Neutrophil (primary cell): ENCODE data around the gene RPTOR.

ENCODE experiments used
- H3K27ac ChIP-seq: fragments of 200-600 bp; sonication (generic); 2 replicates; pipeline ENCODE4 v1.5.1; 2016; ENCODE audit warnings: mild to moderate bottlenecking, moderate library complexity
- H3K27me3 ChIP-seq: fragments of 200-600 bp; sonication (generic); 2 replicates; pipeline ENCODE4 v1.6.0; 2016; ENCODE audit warnings: mild to moderate bottlenecking
- H3K36me3 ChIP-seq: fragments of 200-600 bp; sonication (generic); 2 replicates; pipeline ENCODE4 v1.5.1; 2017
- H3K4me1 ChIP-seq, 2 experiments: fragments of 200-600 bp in 1 of 2; sonication (generic) in 1 of 2; 1 replicate in 1 of 2; 2 replicates in 1 of 2; pipeline versions ENCODE4 v1.5.1 to v1.6.1; 2013 to 2016; ENCODE audit warnings: low read depth in 1 of 2, low read length in 1 of 2, mild to moderate bottlenecking in 1 of 2, moderate library complexity in 1 of 2; ENCODE audit not compliant: control insufficient read depth in 1 of 2, insufficient read depth in 1 of 2
- H3K4me3 ChIP-seq, 2 experiments: fragments of 200-600 bp in 1 of 2; sonication (generic) in 1 of 2; 1 replicate in 1 of 2; 2 replicates in 1 of 2; pipeline ENCODE4 v1.5.1; 2013 to 2016; ENCODE audit warnings: low read depth in 1 of 2, low read length in 1 of 2, mild to moderate bottlenecking in 1 of 2, moderate library complexity in 1 of 2
- H3K9me3 ChIP-seq: fragments of 200-600 bp; sonication (generic); 2 replicates; pipeline ENCODE4 v1.5.1; 2016
- CTCF ChIP-seq: fragments of 200-600 bp; sonication (generic); IDR thresholded peaks from 2 replicates; pipeline ENCODE4 v1.5.1; 2016; ENCODE audit warnings: antibody characterized with exemption

Gene RPTOR

DNA sequence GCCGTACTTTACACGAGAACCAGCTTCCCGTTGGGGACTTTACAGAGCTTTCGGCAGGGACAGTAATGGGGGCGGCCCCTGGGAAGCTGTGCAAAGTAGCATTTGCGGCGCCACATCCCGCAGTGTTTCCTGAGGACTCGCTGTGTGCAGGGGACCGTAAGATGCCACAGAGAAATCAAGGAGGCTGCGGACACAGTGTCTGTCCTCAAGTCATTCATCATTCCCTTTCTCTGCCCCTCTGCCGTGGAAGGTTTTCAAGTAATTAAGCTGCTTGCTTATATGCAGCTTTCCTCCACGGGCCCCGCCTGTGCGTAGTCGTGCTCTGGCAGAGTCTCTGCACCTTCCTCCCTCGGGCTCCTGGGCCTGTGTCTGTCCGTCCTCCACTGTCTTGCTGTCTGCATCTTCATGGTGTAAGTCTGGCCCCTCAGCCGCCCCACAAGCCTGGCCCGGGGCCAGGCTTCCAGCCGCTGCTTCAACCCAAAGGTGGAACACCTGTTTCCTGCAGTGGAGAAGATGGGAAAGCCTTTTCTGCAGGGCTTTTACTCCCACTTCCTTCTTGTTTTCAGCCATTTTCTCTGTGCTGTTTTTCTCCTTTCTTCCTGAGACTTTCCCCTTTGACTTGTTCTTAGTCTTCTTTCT, 230.1 kb downstream of the RPTOR start:
- TF ChIP-seq CTCF = no peak
- Histone ChIP-seq H3K4me1 (peaks cover 26% of the 10 kb centered on the region in 2 experiments), H3K36me3 (no peaks in the 10 kb centered on the region), H3K4me3 (peak overlapping the region; percentile 13 to 36), H3K27me3 (no peaks in the 10 kb centered on the region), H3K27ac (no peak overlapping the region), H3K9me3 (no peaks in the 10 kb centered on the region)

DNA sequence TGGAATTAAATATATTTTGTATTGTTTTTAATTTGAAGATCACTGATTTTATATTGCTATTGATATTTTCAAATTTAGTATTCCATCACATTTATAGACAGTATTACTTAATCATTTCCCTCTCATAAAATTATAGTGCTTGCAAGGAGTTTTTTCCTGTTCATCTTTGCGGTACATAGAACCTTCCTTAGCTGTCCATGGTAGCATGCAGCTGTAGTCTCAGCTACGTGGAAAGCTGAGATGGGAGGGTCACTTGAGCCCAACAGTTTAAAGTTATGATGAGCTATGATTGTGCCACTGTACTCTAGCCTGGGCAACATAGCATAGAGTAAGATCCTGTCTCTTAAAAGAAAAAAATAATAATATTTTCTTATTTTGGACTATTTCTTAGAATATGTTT, 231.2 kb downstream of the RPTOR start:
- Histone ChIP-seq H3K27ac (no peak overlapping the region), H3K4me1 (peaks cover 37% of the 10 kb centered on the region in 2 experiments), H3K27me3 (no peaks in the 10 kb centered on the region), H3K4me3 (no peak overlapping the region), H3K36me3 (no peaks in the 10 kb centered on the region), H3K9me3 (no peaks in the 10 kb centered on the region)
- no peak for TF ChIP-seq CTCF

- Histone ChIP-seq H3K36me3 (no peaks in the 10 kb centered on the region), H3K27me3 (no peaks in the 10 kb centered on the region), H3K27ac (no peak overlapping the region), H3K4me3 (no peak overlapping the region), H3K9me3 (no peaks in the 10 kb centered on the region), H3K4me1 (peaks cover 51% of the 10 kb centered on the region in 2 experiments)
- no peak for TF ChIP-seq CTCF
Observed at GRCh38 chr17:80777274-80777673, 232.6 kb downstream of the RPTOR start.

- H3K27me3 ChIP-seq = no peaks in the 10 kb centered on the region
- TF ChIP-seq CTCF = no peak
- H3K36me3 ChIP-seq = no peaks in the 10 kb centered on the region
- peak overlapping the region in 1 of 2 experiments; percentile 43 for H3K4me3 ChIP-seq
- peaks cover 63 to 64% of the 10 kb centered on the region in 2 experiments for H3K4me1 ChIP-seq
- H3K27ac ChIP-seq = no peak overlapping the region
- no peaks in the 10 kb centered on the region for H3K9me3 ChIP-seq
Observed at GRCh38 chr17:80778716-80779115, 234.1 kb downstream of the RPTOR start.

DNA sequence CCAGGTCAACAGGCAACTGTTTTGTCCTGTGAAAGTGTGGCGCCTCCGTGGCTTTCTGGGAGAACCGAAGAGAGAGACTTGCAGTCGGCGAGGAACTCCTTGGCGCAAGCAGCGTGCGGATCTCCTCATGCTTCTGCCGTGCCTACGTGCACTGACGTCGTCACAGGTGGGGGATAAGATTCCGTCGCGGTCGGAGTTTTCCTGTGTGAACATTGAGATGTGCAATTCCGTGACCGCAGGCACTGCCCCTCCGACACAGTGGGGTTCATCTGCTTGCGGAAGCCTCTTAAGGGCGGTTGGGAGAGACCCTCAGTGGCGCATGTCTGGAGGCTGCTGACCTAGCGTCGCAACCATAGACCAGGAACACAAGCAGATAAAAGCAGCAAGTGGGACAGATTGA, 234.7 kb downstream of the RPTOR start:
- Histone ChIP-seq H3K36me3 (no peaks in the 10 kb centered on the region), H3K9me3 (no peaks in the 10 kb centered on the region), H3K4me3 (peak overlapping the region in 1 of 2 experiments; percentile 43), H3K27me3 (no peaks in the 10 kb centered on the region), H3K4me1 (peaks cover 58% of the 10 kb centered on the region in 2 experiments), H3K27ac (no peak overlapping the region)
- TF ChIP-seq CTCF = no peak
